NCI-H460 (cell line): ENCODE measurements around the gene RBM17. TPM values are rescaled to one million over a fixed set of nuclear protein-coding genes. Genes with fewer than 3 reads are reported as not detected.
"Not testable (repeated sequence)": the region's sequence is repeated elsewhere in the genome, so short reads cannot be mapped to it uniquely, and the experiment has no call there.

Experiments
- DNase-seq: peaks from one replicate; pipeline ENCODE4 v3.0.0-alpha.2; 2016; ENCODE audit warnings: low read depth; ENCODE audit errors: extremely low read depth
- total RNA-seq: library from RNA; depleted of rRNA; stranded (reverse); fragments of >200 nt; shearing (Covaris generic); gene quantifications from 2 replicates; pipeline ENCODE4 v1.2.3, GENCODE V29; 2014

RBM17 gene
- total RNA-seq, 1 experiment from 2014 or later: 40.2 TPM

DNA sequence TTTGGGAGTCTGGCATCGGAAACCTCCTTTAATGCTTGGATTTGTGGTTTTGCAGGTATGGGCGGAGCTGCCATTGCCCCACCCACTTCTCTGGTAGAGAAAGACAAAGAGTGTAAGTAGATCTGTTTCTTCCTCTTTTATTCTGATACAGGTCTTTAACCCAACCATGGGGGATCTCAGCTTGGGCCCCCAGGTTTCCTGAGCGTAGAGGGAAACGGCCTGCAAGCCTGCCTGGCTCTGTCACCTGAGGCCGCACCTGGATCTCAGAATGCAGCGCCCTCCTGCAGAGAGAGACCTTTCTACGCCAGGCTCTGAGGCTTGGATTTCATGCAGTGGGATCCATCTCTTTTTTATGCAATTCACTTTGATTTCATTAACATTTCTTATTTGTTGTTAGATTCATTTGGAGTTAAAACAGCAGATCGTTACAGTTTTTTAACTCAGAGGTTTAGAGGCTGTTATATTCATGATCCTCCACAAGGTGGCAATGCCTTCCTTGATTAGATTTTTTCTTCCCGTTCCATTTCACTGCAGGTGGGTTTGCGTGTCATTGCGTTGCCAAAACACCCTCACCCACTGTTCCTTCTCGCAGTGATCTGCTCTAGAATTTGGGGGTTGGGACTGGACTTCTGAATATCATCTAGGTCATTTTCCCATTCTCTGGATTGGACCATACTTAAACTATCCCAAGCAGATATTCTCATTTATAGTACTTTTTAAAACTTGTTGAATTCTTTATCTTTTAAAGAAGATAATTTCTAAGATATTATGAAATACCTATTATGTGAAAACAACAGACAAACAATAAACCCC, 20.0 kb downstream of the RBM17 start:
- peak; percentile 35 for DNase-seq

GRCh38 chr10:6109444-6109775, 20.6 kb downstream of the RBM17 start:
- DNase-seq: no peak

DNA sequence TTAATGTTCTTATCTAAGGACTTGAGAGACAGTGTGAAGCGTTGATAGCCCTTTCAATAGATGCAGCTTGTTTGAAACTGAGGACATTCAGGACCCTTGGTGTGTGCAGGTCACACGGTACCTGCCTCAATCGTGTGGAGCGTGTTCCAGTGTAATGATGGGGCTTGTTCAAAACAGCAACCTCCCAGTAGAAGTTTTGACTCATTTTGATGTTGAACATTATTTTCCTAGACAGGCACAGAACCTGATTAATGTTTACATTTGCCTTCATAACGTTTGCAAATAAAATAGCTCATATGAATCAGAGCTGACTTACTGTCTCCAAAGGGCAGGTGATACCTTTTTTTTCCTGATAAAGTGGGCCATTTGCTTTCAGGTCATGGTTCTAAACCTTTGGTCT, 21.3 kb downstream of the RBM17 start:
- DNase-seq: no peak

- DNase-seq: no peak
These were observed 24.1 kb downstream of the RBM17 start for GRCh38 chr10:6112893-6113292.

DNA sequence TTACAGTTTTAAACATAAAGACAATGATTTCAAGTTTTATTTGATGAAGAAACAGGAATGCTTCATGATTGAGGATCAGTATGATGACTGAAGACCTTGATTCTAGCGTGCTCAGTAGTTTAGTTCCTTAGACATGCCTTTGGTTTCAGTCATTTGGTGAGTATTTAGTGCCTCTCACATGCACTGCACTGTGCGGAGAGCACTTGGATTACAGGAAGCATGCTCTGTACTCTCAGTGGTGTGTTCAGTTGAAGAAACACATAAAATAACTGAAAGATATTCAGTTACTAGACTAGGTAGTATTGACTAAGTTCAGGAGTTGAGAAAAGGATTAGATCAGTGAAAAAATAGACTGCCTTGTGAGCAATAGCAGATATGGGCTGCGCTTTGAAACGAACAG, 25.5 kb downstream of the RBM17 start:
- no peak for DNase-seq

DNA sequence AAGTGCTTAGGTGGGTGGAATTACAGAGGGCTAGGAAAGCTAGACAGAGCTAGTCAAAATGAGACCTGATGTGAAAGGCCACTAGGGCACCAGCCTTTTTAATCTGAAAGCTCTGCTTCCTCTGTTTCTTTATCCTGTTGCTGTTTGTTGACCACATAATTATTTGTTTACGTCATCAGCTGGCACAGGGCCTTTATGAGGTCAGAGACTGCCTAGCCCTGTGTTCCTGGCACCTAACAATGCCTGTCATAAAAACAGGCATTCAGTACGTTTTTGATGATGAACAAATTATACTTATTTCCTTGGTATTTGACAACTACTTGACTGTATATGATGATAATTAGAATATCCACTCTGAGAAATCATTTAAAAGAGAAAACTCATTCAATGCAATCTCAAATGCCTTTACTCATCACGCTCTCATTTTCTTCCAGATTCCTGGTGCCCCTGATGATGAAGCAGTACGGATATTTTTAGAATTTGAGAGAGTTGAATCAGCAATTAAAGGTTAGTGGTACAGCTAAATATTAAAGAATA, 26.0 kb downstream of the RBM17 start:
- DNase-seq: peak; percentile 8

GRCh38 chr10:6115411-6115810, 26.6 kb downstream of the RBM17 start:
- no peak for DNase-seq

DNA sequence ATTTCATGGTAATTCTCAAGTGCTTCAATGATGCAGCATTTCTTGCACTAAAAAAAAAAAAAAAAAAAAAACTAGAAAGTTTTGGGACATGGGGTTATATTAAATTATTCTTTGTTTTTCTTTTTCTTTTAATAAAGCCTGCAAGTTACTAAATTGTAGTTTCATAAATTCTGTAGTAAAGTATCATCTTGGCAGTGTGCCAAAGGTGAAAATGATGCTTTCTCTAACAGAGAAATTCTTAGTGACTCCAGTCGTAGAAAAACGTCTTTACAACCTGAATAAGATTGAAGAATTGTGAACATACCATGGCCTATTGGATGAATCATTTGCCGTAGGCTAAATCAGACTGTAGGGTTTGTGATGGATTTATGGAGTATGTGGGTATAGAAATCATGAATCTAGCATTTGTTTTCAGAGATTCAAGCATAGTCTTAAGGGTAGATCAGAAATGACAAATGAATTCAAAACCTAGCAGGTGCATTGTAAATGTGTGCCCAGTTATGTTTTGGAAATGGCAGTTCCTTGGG, 27.1 kb downstream of the RBM17 start:
- DNase-seq: no peak

DNA sequence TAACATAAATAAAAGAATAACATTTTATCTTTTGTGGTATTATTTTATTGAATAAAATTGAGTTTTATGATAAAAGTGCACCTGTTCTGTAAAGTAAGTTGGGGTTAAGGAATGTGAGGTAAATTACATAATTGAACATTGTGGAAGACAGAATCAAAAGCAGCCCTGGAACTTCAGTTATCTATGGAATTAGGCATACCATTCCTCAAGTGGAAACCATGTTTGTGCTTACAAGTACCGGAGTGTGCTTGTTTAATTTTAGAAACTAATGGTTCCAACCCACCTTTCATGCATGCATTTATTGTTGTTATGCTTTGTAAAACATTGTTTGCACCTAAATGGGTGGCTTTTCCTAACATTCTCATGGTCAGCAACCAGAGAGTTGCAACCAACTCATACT, 28.0 kb downstream of the RBM17 start:
- no peak for DNase-seq

DNA sequence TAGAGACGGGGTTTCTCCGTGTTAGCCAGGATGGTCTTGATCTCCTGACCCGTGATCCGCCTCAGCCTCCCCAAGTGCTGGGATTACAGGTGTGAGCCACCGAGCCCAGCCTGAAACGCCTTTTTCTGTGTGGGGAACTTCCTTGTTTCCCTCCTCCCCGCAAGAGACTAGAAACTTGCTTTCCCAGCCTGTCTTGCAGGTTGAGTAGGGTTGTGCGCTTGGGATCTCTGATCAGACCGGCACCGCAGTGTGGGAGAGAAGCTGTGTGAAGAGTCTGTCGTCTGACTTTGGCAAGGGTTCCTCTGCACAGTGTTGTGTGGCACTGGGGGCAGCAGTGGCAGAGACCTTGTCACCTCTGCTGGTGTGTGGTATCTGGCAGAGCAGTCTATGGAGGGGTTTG, 28.9 kb downstream of the RBM17 start:
- DNase-seq: no peak

DNA sequence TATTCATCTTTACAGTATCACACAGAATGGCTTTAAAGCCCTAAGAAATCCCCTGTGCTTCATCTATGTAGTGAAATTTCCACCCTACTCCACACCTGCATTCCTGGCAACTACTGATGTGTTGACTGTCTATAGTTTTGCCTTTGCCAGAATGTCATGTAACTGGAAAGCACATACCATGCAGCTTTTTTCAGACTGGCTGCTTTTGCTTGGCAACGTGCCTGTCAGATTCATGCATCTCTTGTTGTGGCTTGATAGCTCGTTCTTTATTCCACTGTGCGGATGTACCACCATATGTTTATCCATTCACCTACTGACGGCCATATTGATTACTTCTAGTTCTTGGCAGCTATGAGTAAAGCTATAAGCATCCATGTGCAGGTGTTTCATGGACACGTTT, 30.6 kb downstream of the RBM17 start:
- DNase-seq: no peak

- no peak for DNase-seq
These were observed 31.1 kb downstream of the RBM17 start for GRCh38 chr10:6119962-6120361.

- no peak for DNase-seq
These were observed 31.9 kb downstream of the RBM17 start for GRCh38 chr10:6120691-6121090.

DNA sequence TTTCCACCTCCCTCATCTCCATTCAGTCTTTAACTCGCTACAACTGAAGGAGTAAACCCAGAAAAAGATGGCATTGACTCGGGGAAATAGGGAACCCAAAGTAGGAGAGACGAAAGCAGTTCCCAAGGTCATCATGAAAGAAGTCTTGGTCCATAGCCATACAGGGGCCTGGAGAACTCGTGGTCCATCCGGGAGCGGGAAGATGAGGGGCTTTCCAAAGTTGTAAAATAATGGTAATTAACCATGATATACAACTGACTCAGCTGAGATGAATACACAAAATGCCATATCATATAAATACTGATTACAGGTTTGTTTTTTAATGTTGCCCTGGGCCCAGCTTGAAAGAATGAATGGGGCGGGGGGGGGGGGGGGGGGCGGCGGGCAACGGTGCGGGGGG, 32.3 kb downstream of the RBM17 start:
- DNase-seq: no peak

DNA sequence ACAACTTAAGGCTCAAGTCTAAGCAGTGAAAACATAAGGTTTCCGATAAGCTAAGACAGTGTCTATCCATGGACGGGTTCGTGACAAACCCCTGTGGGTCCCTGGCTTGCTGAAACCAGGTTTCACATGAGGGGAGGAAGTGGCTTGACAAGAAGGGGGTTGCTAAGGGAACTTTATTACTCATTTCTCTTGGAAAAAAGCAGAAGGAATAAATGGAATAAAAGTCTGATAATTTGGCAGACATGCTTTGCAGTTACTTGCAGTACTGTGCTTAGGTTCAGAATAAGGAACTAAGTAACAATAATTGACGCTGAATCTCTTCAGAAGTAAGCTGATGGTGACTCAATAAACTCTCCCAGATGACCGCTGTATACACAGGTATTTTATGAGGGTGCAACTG, 34.7 kb downstream of the RBM17 start:
- DNase-seq: no peak

DNA sequence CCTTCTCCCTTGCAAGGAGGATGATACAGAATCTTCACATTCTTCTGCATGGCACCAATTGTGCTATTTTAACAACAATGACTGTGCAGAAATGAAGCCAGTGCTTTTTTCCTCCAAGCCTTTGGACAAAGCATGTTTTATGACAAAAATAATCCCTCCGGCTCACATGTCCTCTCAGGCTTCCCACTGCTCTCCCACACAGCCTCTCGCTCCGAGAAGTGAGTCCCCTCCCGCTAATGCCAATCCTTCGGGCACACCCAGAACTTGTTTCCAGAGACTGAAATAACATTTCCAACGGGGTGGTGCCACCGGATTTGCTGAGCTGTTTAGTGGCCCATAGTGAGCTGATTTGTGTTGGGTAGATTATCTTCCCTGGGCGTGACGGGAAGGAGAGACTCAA, 35.8 kb downstream of the RBM17 start:
- peak; percentile 14 for DNase-seq

DNA sequence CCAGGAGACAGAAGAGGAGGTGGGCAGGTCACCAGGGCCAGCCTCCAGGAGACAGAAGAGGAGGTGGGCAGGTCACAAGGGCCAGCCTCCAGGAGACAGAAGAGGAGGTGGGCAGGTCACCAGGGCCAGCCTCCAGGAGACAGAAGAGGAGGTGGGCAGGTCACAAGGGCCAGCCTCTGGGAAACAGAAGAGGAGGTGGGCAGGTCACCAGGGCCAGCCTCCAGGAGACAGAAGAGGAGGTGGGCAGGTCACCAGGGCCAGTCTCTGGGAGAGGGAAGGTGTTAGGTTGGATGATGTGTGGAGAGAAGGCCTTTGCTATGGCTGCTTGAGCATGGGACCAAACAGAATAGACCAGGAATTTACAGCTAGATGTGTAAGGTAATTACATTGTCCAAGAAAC, 38.6 kb downstream of the RBM17 start:
- not testable (repeated sequence) for DNase-seq

GRCh38 chr10:6128087-6128486, 39.3 kb downstream of the RBM17 start:
- DNase-seq: no peak

- no peak for DNase-seq
These were observed 39.9 kb downstream of the RBM17 start for GRCh38 chr10:6128591-6129251.

DNA sequence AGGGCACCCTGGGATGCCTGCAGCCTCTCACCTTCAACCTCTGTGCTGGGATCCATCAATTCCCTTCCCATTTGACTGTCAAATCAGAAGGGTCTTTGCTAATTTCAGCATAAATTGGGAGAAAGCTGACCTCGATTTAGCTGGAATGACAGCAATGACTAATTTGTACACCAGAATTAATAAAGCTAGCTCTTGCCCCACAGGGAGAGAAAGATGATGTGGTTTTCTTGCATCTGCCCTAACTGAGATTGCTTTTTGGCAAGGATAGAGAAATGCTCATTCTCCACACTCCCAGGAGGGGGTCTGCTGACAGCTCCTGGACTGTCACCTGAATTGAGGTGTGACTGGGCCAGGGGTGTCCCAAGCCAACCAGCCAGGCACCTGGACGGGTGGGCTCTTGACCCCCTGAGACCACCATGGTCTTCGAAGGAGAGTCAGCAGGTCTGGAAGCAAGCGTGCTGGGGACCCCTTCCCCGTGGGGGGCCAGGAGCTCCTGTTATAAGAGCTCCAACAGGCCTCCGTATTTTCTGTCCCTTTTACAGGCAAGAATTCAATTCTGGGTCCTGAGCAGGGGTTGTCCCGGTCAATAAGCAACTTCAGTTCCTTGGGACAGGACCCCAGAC, 42.1 kb downstream of the RBM17 start:
- no peak for DNase-seq

GRCh38 chr10:6133331-6134098, 44.7 kb downstream of the RBM17 start:
- DNase-seq: no peak
